HL-60 (cell line): ENCODE measurements around the gene SEBOX.

Source experiments
- CTCF ChIP-seq: IDR thresholded peaks from one replicate; pipeline ENCODE4 v1.5.1; 2011; ENCODE audit warnings: low read length, control low read depth, inconsistent platforms; ENCODE audit not compliant: insufficient read depth
- GABPA ChIP-seq: IDR thresholded peaks from 2 replicates; pipeline ENCODE4 v1.6.1; 2012; ENCODE audit warnings: low read depth
- POLR2AphosphoS5 ChIP-seq: IDR thresholded peaks from 2 replicates; pipeline ENCODE4 v1.6.1; 2012; ENCODE audit warnings: low read depth
- REST ChIP-seq: IDR thresholded peaks from 2 replicates; pipeline ENCODE4 v1.6.1; 2012; ENCODE audit warnings: low read depth; ENCODE audit not compliant: insufficient replicate concordance
- SPI1 ChIP-seq: IDR thresholded peaks from 2 replicates; pipeline ENCODE4 v1.6.1; 2012; ENCODE audit warnings: low read depth, mild to moderate bottlenecking, borderline replicate concordance

- TF ChIP-seq CTCF (no peak), GABPA (no peak), POLR2AphosphoS5 (no peak), SPI1 (no peak), REST (no peak)
These were observed 5.7 kb upstream of the SEBOX start for GRCh38 chr17:28370744-28371103.
